ENCODE measurements around the gene ARHGEF5.
"Not testable (repeated sequence)": the region's sequence is repeated elsewhere in the genome, so short reads cannot be mapped to it uniquely, and the experiment has no call there.

ARHGEF5 gene

DNA sequence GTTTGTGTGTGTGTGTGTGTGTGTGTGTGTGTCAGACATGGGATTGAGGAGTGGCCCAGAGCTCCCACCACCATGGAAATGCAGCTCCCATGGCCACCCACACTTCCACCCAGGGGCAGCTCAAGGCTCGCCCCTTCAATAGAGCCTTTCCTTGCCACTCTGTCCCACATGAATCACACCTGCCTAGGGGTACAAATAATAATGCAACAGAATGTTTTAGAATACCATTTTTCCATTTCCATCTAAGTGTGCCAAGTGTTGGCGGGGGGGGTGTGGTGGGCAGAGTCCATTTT lies 23.3 kb upstream of the ARHGEF5 start:
- H3K4me1 ChIP-seq (ENCODE audit: control insufficient read depth, insufficient read depth, low read length); H3K9ac ChIP-seq (ENCODE audit: low read depth, low read length); H3K36me3 ChIP-seq (ENCODE audit: control insufficient read depth, insufficient read depth, low read length); H3K9me3 ChIP-seq (ENCODE audit: control insufficient read depth, insufficient read depth, low read length); H3K27ac ChIP-seq (ENCODE audit: low read depth, low read length); H3K4me3 ChIP-seq (ENCODE audit: low read depth, low read length); H3K27me3 ChIP-seq (ENCODE audit: control insufficient read depth, insufficient read depth, low read length): not testable (repeated sequence)

DNA sequence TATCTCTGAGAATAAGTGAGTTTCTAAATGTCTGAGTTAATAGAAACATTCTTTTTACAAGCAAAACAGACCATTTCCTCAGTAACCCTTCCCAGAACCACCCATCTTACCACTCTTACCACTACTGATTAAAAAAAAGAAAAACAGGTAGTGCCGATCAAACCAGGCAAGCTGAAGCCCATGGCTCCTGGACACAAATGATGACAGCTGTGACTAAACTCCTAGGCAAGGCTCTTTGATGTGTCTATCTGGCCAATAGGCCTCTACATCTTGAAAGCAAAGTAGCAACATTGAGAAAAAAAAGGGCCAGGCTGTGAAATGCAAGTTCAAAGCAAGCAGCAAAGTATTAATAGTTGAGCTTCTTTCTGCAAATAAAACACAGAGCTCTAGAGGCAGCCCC lies 6.6 kb upstream of the ARHGEF5 start:
- H3K9me3 ChIP-seq (ENCODE audit: control insufficient read depth, insufficient read depth, low read length); H3K4me1 ChIP-seq (ENCODE audit: control insufficient read depth, insufficient read depth, low read length); H3K4me3 ChIP-seq (ENCODE audit: low read depth, low read length); H3K9ac ChIP-seq (ENCODE audit: low read depth, low read length); H3K27ac ChIP-seq (ENCODE audit: low read depth, low read length); H3K27me3 ChIP-seq (ENCODE audit: control insufficient read depth, insufficient read depth, low read length); H3K36me3 ChIP-seq (ENCODE audit: control insufficient read depth, insufficient read depth, low read length): not testable (repeated sequence)

GRCh38 chr7:144351667-144352066 lies 3.5 kb upstream of the ARHGEF5 start:
- not testable (repeated sequence) for H3K27ac ChIP-seq (ENCODE audit: low read depth, low read length); H3K9me3 ChIP-seq (ENCODE audit: control insufficient read depth, insufficient read depth, low read length)

GRCh38 chr7:144356185-144356584 lies 983 bp downstream of the ARHGEF5 start:
- H3K4me3 ChIP-seq (ENCODE audit: low read depth, low read length); H3K36me3 ChIP-seq (ENCODE audit: control insufficient read depth, insufficient read depth, low read length); H3K9me3 ChIP-seq (ENCODE audit: control insufficient read depth, insufficient read depth, low read length); H3K9ac ChIP-seq (ENCODE audit: low read depth, low read length); H3K4me1 ChIP-seq (ENCODE audit: control insufficient read depth, insufficient read depth, low read length); H3K27me3 ChIP-seq (ENCODE audit: control insufficient read depth, insufficient read depth, low read length); H3K27ac ChIP-seq (ENCODE audit: low read depth, low read length): not testable (repeated sequence)

More at GRCh38 chr7:144351667-144352066, 3.5 kb upstream of the ARHGEF5 start:
- not testable (repeated sequence) for H3K9ac ChIP-seq (ENCODE audit: low read depth, low read length); H3K4me3 ChIP-seq (ENCODE audit: low read depth, low read length); H3K36me3 ChIP-seq (ENCODE audit: control insufficient read depth, insufficient read depth, low read length); H3K27me3 ChIP-seq (ENCODE audit: control insufficient read depth, insufficient read depth, low read length); H3K4me1 ChIP-seq (ENCODE audit: control insufficient read depth, insufficient read depth, low read length)

GRCh38 chr7:144356860-144357259 lies 1.7 kb downstream of the ARHGEF5 start:
- H3K27me3 ChIP-seq (ENCODE audit: control insufficient read depth, insufficient read depth, low read length); H3K36me3 ChIP-seq (ENCODE audit: control insufficient read depth, insufficient read depth, low read length); H3K4me1 ChIP-seq (ENCODE audit: control insufficient read depth, insufficient read depth, low read length); H3K4me3 ChIP-seq (ENCODE audit: low read depth, low read length); H3K9me3 ChIP-seq (ENCODE audit: control insufficient read depth, insufficient read depth, low read length); H3K9ac ChIP-seq (ENCODE audit: low read depth, low read length); H3K27ac ChIP-seq (ENCODE audit: low read depth, low read length): not testable (repeated sequence)

- not testable (repeated sequence) for H3K4me3 ChIP-seq (ENCODE audit: low read depth, low read length); H3K9ac ChIP-seq (ENCODE audit: low read depth, low read length); H3K36me3 ChIP-seq (ENCODE audit: control insufficient read depth, insufficient read depth, low read length); H3K27ac ChIP-seq (ENCODE audit: low read depth, low read length); H3K9me3 ChIP-seq (ENCODE audit: control insufficient read depth, insufficient read depth, low read length); H3K4me1 ChIP-seq (ENCODE audit: control insufficient read depth, insufficient read depth, low read length); H3K27me3 ChIP-seq (ENCODE audit: control insufficient read depth, insufficient read depth, low read length)
Observed at GRCh38 chr7:144362061-144362460, 6.9 kb downstream of the ARHGEF5 start.

GRCh38 chr7:144365523-144365922 lies 10.3 kb downstream of the ARHGEF5 start:
- H3K9ac ChIP-seq (ENCODE audit: low read depth, low read length); H3K9me3 ChIP-seq (ENCODE audit: control insufficient read depth, insufficient read depth, low read length); H3K4me3 ChIP-seq (ENCODE audit: low read depth, low read length); H3K27ac ChIP-seq (ENCODE audit: low read depth, low read length); H3K36me3 ChIP-seq (ENCODE audit: control insufficient read depth, insufficient read depth, low read length); H3K27me3 ChIP-seq (ENCODE audit: control insufficient read depth, insufficient read depth, low read length); H3K4me1 ChIP-seq (ENCODE audit: control insufficient read depth, insufficient read depth, low read length): not testable (repeated sequence)

GRCh38 chr7:144367250-144367649 lies 12.0 kb downstream of the ARHGEF5 start:
- not testable (repeated sequence) for H3K9ac ChIP-seq (ENCODE audit: low read depth, low read length); H3K27me3 ChIP-seq (ENCODE audit: control insufficient read depth, insufficient read depth, low read length); H3K4me3 ChIP-seq (ENCODE audit: low read depth, low read length); H3K4me1 ChIP-seq (ENCODE audit: control insufficient read depth, insufficient read depth, low read length); H3K27ac ChIP-seq (ENCODE audit: low read depth, low read length); H3K9me3 ChIP-seq (ENCODE audit: control insufficient read depth, insufficient read depth, low read length); H3K36me3 ChIP-seq (ENCODE audit: control insufficient read depth, insufficient read depth, low read length)

DNA sequence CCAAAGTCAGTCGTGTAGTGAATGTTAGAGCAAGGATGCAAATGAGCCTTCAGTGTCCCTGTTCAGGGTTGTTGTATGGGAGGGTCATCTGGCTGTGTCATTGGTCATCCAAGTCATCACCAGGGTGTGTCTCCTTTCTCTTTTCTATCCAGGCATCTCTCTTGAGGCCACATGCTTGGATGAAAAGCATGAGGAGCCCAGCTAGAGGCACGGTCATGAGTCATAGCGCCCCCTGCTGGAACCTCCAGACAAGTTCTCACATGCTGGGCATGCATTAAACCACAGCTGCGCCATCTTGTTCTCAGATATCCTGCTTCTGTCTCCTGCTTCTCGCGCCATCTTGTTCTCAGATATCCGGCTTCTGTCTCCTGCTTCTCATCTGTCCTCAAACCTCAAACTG lies 14.0 kb downstream of the ARHGEF5 start:
- not testable (repeated sequence) for H3K4me3 ChIP-seq (ENCODE audit: low read depth, low read length); H3K27me3 ChIP-seq (ENCODE audit: control insufficient read depth, insufficient read depth, low read length); H3K9me3 ChIP-seq (ENCODE audit: control insufficient read depth, insufficient read depth, low read length); H3K4me1 ChIP-seq (ENCODE audit: control insufficient read depth, insufficient read depth, low read length); H3K27ac ChIP-seq (ENCODE audit: low read depth, low read length); H3K9ac ChIP-seq (ENCODE audit: low read depth, low read length); H3K36me3 ChIP-seq (ENCODE audit: control insufficient read depth, insufficient read depth, low read length)

GRCh38 chr7:144378651-144379050 lies 23.4 kb downstream of the ARHGEF5 start:
- Histone ChIP-seq H3K9me3 (ENCODE audit: control insufficient read depth, insufficient read depth, low read length) (no peaks in the 10 kb centered on the region), H3K9ac (ENCODE audit: low read depth, low read length) (no peak overlapping the region), H3K4me1 (ENCODE audit: control insufficient read depth, insufficient read depth, low read length) (no peaks in the 10 kb centered on the region), H3K36me3 (ENCODE audit: control insufficient read depth, insufficient read depth, low read length) (peaks cover 41% of the 10 kb centered on the region), H3K4me3 (ENCODE audit: low read depth, low read length) (no peak overlapping the region), H3K27me3 (ENCODE audit: control insufficient read depth, insufficient read depth, low read length) (no peaks in the 10 kb centered on the region), H3K27ac (ENCODE audit: low read depth, low read length) (no peak overlapping the region)

DNA sequence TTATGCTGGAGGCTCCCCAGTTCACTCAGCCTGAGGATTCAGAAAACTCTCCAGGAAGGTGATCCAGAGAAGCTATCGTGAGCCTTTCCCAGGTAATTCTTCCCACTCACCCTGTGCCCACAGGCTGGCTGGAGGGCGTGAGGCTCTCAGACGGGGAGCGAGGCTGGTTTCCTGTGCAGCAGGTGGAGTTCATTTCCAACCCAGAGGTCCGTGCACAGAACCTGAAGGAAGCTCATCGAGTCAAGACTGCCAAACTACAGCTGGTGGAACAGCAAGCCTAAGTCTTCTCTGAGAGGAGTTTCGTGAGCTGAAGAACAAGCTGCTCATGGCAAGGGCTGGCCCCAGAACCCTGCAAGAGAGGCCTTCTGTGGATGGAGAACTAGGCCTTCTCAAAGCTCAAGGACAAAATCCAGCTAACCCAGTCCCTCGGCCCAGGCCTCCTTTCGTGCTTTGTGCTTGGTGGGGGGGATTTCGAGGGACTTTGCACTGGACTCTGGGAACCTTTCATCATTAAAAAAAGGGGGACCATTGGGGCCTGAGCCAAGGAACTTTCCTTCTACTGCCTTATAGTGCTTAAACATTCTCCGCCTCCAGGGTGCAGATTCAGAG lies 24.7 kb downstream of the ARHGEF5 start:
- no peak overlapping the region for H3K4me3 ChIP-seq (ENCODE audit: low read depth, low read length)
- peaks cover 41% of the 10 kb centered on the region for H3K36me3 ChIP-seq (ENCODE audit: control insufficient read depth, insufficient read depth, low read length)
- H3K27ac ChIP-seq (ENCODE audit: low read depth, low read length), result no peak overlapping the region
- no peaks in the 10 kb centered on the region for H3K27me3 ChIP-seq (ENCODE audit: control insufficient read depth, insufficient read depth, low read length)
- peaks cover 9% of the 10 kb centered on the region for H3K4me1 ChIP-seq (ENCODE audit: control insufficient read depth, insufficient read depth, low read length)
- no peaks in the 10 kb centered on the region for H3K9me3 ChIP-seq (ENCODE audit: control insufficient read depth, insufficient read depth, low read length)
- no peak overlapping the region for H3K9ac ChIP-seq (ENCODE audit: low read depth, low read length)

DNA sequence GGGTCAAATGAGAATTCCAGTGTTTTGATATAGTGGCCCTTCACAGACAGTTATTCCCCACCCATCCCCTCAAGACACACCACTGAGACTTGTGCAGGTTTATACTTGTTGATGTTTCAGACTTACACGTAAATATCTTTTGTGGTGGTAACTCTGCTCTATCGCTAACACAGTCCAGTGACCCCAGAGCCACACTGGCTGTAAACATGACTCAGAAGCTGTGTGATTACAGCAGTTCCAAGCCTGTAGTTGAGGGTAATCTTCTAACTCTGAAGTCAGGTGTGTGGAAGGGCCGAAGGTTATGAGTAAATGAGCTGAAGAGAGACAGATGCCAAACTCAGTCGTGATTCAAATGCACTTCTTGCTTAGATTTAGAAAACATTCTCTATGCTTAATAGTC lies 28.9 kb downstream of the ARHGEF5 start:
- Histone ChIP-seq H3K27ac (ENCODE audit: low read depth, low read length) (peak overlapping the region; percentile 57), H3K4me3 (ENCODE audit: low read depth, low read length) (no peak overlapping the region), H3K9ac (ENCODE audit: low read depth, low read length) (no peak overlapping the region), H3K36me3 (ENCODE audit: control insufficient read depth, insufficient read depth, low read length) (peaks cover 22% of the 10 kb centered on the region), H3K27me3 (ENCODE audit: control insufficient read depth, insufficient read depth, low read length) (no peaks in the 10 kb centered on the region), H3K4me1 (ENCODE audit: control insufficient read depth, insufficient read depth, low read length) (peaks cover 18% of the 10 kb centered on the region), H3K9me3 (ENCODE audit: control insufficient read depth, insufficient read depth, low read length) (no peaks in the 10 kb centered on the region)
